Type B pancreatic cell (in vitro differentiated cells): ENCODE measurements around the gene PDE1A. TPM values are rescaled to one million over a fixed set of nuclear protein-coding genes. Genes with fewer than 3 reads are reported as not detected.
A peak's percentile ranks its signal among the peaks of the same experiment; 100 is the strongest.

Experiments used
- DNase-seq: peaks from one replicate; pipeline ENCODE4 v3.0.0; 2021; ENCODE audit warnings: mixed read lengths; ENCODE audit not compliant: unreplicated experiment; ENCODE audit errors: extremely low spot score
- H3K27ac Mint-ChIP-seq: 2 replicates; pipeline ENCODE4 v1.8.0; 2021; ENCODE audit warnings: mild to moderate bottlenecking, mixed read lengths
- H3K27me3 Mint-ChIP-seq: 2 replicates; pipeline ENCODE4 v1.8.0; 2021; ENCODE audit warnings: mixed read lengths
- H3K36me3 Mint-ChIP-seq: 2 replicates; pipeline ENCODE4 v1.8.0; 2021; ENCODE audit warnings: mixed read lengths
- H3K4me1 Mint-ChIP-seq: one replicate; pipeline ENCODE4 v1.8.0; 2021; ENCODE audit warnings: mixed read lengths; ENCODE audit not compliant: unreplicated experiment
- H3K4me3 Mint-ChIP-seq: 2 replicates; pipeline ENCODE4 v1.8.0; 2021; ENCODE audit warnings: mild to moderate bottlenecking, mixed read lengths
- H3K9me3 Mint-ChIP-seq: 2 replicates; pipeline ENCODE4 v1.8.0; 2021; ENCODE audit warnings: mixed read lengths
- CTCF ChIP-seq: fragments of 200-600 bp; sonication (generic); conservative IDR thresholded peaks from 2 replicates; pipeline ENCODE4 v1.5.0; 2021; ENCODE audit warnings: antibody characterized with exemption, mild to moderate bottlenecking
- total RNA-seq: library from RNA; stranded (reverse); gene quantifications from 2 replicates; pipeline ENCODE4 v1.2.1, GENCODE V29; 2021; ENCODE audit warnings: low replicate concordance

Gene PDE1A
- total RNA-seq, 1 donor from 2014 or later: 3.6 TPM

DNA sequence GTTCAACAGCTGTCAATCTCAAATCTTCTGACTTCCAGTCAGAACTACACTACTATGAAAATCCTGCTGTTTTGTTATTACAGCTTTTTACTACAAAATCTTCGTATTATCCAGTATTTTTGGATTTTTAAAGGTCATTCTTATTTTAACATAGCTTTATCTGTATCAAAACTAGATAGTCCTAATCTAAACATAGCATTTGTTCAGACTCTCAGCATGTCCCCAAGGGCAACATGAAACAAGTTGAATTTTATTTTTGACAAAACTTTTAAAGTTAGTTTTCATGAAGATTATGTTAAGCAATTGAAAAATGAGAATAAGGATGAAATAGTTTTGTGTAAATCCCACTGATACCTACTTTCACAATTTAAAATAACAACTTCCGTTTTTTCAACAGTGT lies 48.1 kb downstream of the PDE1A start:
- Mint-ChIP-seq H3K27me3 (no peaks in the 10 kb centered on the region), H3K4me1 (no peaks in the 10 kb centered on the region), H3K9me3 (peaks cover 7% of the 10 kb centered on the region), H3K27ac (no peak overlapping the region), H3K36me3 (no peaks in the 10 kb centered on the region), H3K4me3 (no peak overlapping the region)
- no peak for TF ChIP-seq CTCF
- DNase-seq: no peak

GRCh38 chr2:182377467-182377866 lies 49.4 kb downstream of the PDE1A start:
- Mint-ChIP-seq H3K36me3 (no peaks in the 10 kb centered on the region), H3K4me3 (no peak overlapping the region), H3K4me1 (no peaks in the 10 kb centered on the region), H3K27ac (no peak overlapping the region), H3K9me3 (peaks cover 11% of the 10 kb centered on the region), H3K27me3 (no peaks in the 10 kb centered on the region)
- no peak for DNase-seq
- no peak for TF ChIP-seq CTCF

DNA sequence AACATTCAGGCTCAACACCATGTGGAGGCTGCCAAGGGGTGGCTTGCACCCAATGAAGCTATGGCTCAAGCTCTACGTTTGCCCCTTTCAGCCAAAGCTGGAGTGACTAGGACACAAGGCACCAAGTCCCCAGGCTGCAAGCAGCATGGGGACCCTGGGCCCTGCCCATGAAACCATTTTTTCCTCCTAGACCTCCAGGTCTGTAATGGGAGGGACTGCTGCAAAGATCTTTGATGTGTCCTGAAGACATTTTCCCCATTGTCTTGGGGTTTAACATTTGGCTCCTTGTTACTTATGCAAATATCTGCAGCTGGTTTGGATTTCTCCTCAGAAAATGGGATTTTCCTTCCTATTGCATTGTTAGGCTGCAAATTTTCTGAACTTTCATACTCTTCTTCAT lies 51.0 kb downstream of the PDE1A start:
- H3K9me3 Mint-ChIP-seq: peaks cover 11% of the 10 kb centered on the region
- no peaks in the 10 kb centered on the region for H3K36me3 Mint-ChIP-seq
- TF ChIP-seq CTCF: no peak
- no peak for DNase-seq
- no peaks in the 10 kb centered on the region for H3K4me1 Mint-ChIP-seq
- no peak overlapping the region for H3K27ac Mint-ChIP-seq
- no peak overlapping the region for H3K4me3 Mint-ChIP-seq
- H3K27me3 Mint-ChIP-seq: no peaks in the 10 kb centered on the region

DNA sequence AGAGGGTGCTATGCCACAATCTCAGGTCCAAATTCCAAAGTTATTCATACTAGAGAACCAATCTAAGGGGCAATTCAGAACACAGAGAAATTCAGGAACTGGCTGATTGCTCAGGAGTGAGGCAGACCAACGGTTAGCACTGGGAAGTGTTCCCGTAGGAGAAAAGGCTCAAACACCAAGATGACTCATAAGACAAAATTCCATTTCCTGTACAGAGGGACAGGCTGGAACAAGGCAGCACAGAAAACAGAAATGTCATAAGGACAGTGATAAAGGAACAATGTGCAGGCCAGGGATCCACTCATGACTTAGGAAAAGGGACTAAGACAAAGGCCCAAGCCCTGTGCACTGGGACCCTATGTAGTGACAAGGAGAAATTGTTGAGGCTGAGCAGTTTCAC lies 54.2 kb downstream of the PDE1A start:
- no peak for DNase-seq
- H3K36me3 Mint-ChIP-seq: no peaks in the 10 kb centered on the region
- no peak overlapping the region for H3K4me3 Mint-ChIP-seq
- TF ChIP-seq CTCF: no peak
- peaks cover 8% of the 10 kb centered on the region for H3K4me1 Mint-ChIP-seq
- peaks cover 11% of the 10 kb centered on the region for H3K9me3 Mint-ChIP-seq
- H3K27ac Mint-ChIP-seq: peak overlapping the region; percentile 21
- no peaks in the 10 kb centered on the region for H3K27me3 Mint-ChIP-seq

DNA sequence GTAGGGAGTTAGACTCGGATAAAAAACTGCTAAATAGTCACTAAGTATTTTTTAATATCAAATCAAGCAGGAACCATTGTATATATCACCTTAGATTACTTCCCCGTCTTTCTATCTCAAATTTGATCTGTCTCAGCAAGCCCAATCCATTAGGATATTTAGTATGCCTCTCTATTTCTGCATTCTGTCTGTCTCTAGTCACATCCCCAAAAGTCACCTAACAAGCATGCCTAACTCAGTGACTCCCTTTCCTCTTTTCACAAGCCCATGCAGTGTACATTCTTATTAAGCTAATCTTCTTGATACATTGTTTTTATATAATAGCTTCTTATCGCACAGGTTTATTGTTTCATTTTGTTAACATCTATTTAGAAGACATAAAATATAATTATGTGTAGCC lies 57.8 kb downstream of the PDE1A start:
- DNase-seq: no peak
- Mint-ChIP-seq H3K27ac (no peak overlapping the region), H3K4me1 (peaks cover 8% of the 10 kb centered on the region), H3K27me3 (no peaks in the 10 kb centered on the region), H3K9me3 (peaks cover 4% of the 10 kb centered on the region), H3K36me3 (no peaks in the 10 kb centered on the region), H3K4me3 (no peak overlapping the region)
- no peak for TF ChIP-seq CTCF

GRCh38 chr2:182368446-182368845 lies 58.4 kb downstream of the PDE1A start:
- peaks cover 8% of the 10 kb centered on the region for H3K4me1 Mint-ChIP-seq
- DNase-seq: no peak
- H3K36me3 Mint-ChIP-seq: no peaks in the 10 kb centered on the region
- peaks cover 4% of the 10 kb centered on the region for H3K9me3 Mint-ChIP-seq
- no peak for TF ChIP-seq CTCF
- H3K27ac Mint-ChIP-seq: no peak overlapping the region
- H3K4me3 Mint-ChIP-seq: no peak overlapping the region
- H3K27me3 Mint-ChIP-seq: no peaks in the 10 kb centered on the region
